H9 (cell line): ENCODE measurements around the gene LIPH. TPM values are rescaled to one million over a fixed set of nuclear protein-coding genes. Genes with fewer than 3 reads are reported as not detected.

Experiments used
- DNase-seq: peaks from one replicate; pipeline ENCODE4 v3.0.0-alpha.2; 2017
- H2AFZ ChIP-seq: one replicate; pipeline ENCODE4 v1.6.1; 2013; ENCODE audit warnings: mild to moderate bottlenecking, low read length, control low read depth, moderate library complexity
- H2AK5ac ChIP-seq: 2 replicates; pipeline ENCODE4 v1.6.1; 2013; ENCODE audit warnings: low read length, control low read depth, mixed read lengths; ENCODE audit not compliant: insufficient read length
- H2BK120ac ChIP-seq: one replicate; pipeline ENCODE4 v1.6.1; 2013; ENCODE audit warnings: low read depth, mild to moderate bottlenecking, low read length, control low read depth, inconsistent platforms; ENCODE audit not compliant: poor library complexity, severe bottlenecking
- H2BK12ac ChIP-seq: 2 replicates; pipeline ENCODE4 v1.6.1; 2013; ENCODE audit warnings: low read length, control low read depth, mixed read lengths, low read depth; ENCODE audit not compliant: insufficient read length
- H2BK15ac ChIP-seq: 2 replicates; pipeline ENCODE4 v1.6.1; 2013; ENCODE audit warnings: low read depth, low read length, control low read depth
- H2BK20ac ChIP-seq: one replicate; pipeline ENCODE4 v1.6.1; 2013; ENCODE audit warnings: low read depth, mild to moderate bottlenecking, low read length, control low read depth, inconsistent platforms; ENCODE audit not compliant: poor library complexity, severe bottlenecking
- H2BK5ac ChIP-seq: 2 replicates; pipeline ENCODE4 v1.6.1; 2013; ENCODE audit warnings: low read length, control low read depth, mixed read lengths; ENCODE audit not compliant: insufficient read length
- H3K14ac ChIP-seq: 2 replicates; pipeline ENCODE4 v1.6.1; 2013; ENCODE audit warnings: low read length, control low read depth; ENCODE audit not compliant: insufficient read depth
- H3K18ac ChIP-seq: 2 replicates; pipeline ENCODE4 v1.6.1; 2013; ENCODE audit warnings: low read depth, mild to moderate bottlenecking, mixed read lengths, low read length, control low read depth; ENCODE audit not compliant: insufficient read length
- H3K23ac ChIP-seq: 2 replicates; pipeline ENCODE4 v1.6.1; 2013; ENCODE audit warnings: low read length, control low read depth, mixed read lengths, low read depth; ENCODE audit not compliant: insufficient read length
- H3K23me2 ChIP-seq: 2 replicates; pipeline ENCODE4 v1.6.1; 2013; ENCODE audit warnings: low read depth, mild to moderate bottlenecking, mixed read lengths, low read length, control low read depth; ENCODE audit not compliant: insufficient read length, poor library complexity, severe bottlenecking
- H3K27ac ChIP-seq: 2 replicates; pipeline ENCODE4 v1.5.1; 2013; ENCODE audit warnings: low read length, control low read depth, mixed read lengths, low read depth; ENCODE audit not compliant: insufficient read length
- H3K27me3 ChIP-seq: 2 replicates; pipeline ENCODE4 v1.6.1; 2013; ENCODE audit warnings: low read length, control low read depth, inconsistent platforms; ENCODE audit not compliant: insufficient read depth
- H3K4ac ChIP-seq: 2 replicates; pipeline ENCODE4 v1.6.1; 2013; ENCODE audit warnings: low read depth, mild to moderate bottlenecking, control low read depth, inconsistent platforms, low read length, moderate library complexity
- H3K4me1 ChIP-seq: 2 replicates; pipeline ENCODE4 v1.6.1; 2013; ENCODE audit warnings: low read length, control low read depth, inconsistent platforms; ENCODE audit not compliant: insufficient read depth
- H3K4me2 ChIP-seq: 2 replicates; pipeline ENCODE4 v1.6.1; 2013; ENCODE audit warnings: low read length, control low read depth, mixed read lengths; ENCODE audit not compliant: insufficient read length, insufficient read depth
- H3K56ac ChIP-seq: 2 replicates; pipeline ENCODE4 v1.6.1; 2013; ENCODE audit warnings: low read depth, mild to moderate bottlenecking, mixed read lengths, low read length, control low read depth; ENCODE audit not compliant: insufficient read length
- H3K79me1 ChIP-seq: 2 replicates; pipeline ENCODE4 v1.6.1; 2013; ENCODE audit warnings: low read depth, mild to moderate bottlenecking, moderate library complexity, low read length, control low read depth, inconsistent platforms; ENCODE audit not compliant: insufficient read depth, poor library complexity, severe bottlenecking
- H3K79me2 ChIP-seq: 2 replicates; pipeline ENCODE4 v1.6.1; 2013; ENCODE audit warnings: low read length, control low read depth, inconsistent platforms; ENCODE audit not compliant: insufficient read depth
- H3K9ac ChIP-seq: 2 replicates; pipeline ENCODE4 v1.6.1; 2013; ENCODE audit warnings: low read length, control low read depth, mixed read lengths; ENCODE audit not compliant: insufficient read length; ENCODE audit errors: extremely low read depth
- H3K9me3 ChIP-seq: one replicate; pipeline ENCODE4 v1.6.1; 2013; ENCODE audit warnings: low read depth, low read length, inconsistent platforms; ENCODE audit not compliant: control insufficient read depth
- H3T11ph ChIP-seq: one replicate; pipeline ENCODE4 v1.6.1; 2013; ENCODE audit warnings: mild to moderate bottlenecking, low read length, control low read depth, inconsistent platforms
- H4K20me1 ChIP-seq: one replicate; pipeline ENCODE4 v1.6.1; 2013; ENCODE audit not compliant: control insufficient read depth, insufficient read length, insufficient read depth
- H4K5ac ChIP-seq: 2 replicates; pipeline ENCODE4 v1.6.1; 2013; ENCODE audit warnings: low read depth, mild to moderate bottlenecking, mixed read lengths, low read length, control low read depth; ENCODE audit not compliant: insufficient read length
- H4K8ac ChIP-seq: replicated peaks from 2 replicates; pipeline ENCODE4 v1.6.1; 2013; ENCODE audit warnings: low read length, control low read depth, mixed read lengths, low read depth; ENCODE audit not compliant: insufficient read length
- H4K91ac ChIP-seq: 2 replicates; pipeline ENCODE4 v1.6.1; 2013; ENCODE audit warnings: low read depth, mild to moderate bottlenecking, moderate library complexity, mixed read lengths, low read length, control low read depth; ENCODE audit not compliant: insufficient read length
- H3K27ac Mint-ChIP-seq, 3 experiments: 2 replicates in 2 of 3; 3 replicates in 1 of 3; pipeline ENCODE4 v1.8.0; 2020 to 2021; ENCODE audit warnings: mixed read lengths in 3 of 3, mild to moderate bottlenecking in 1 of 3, moderate library complexity in 1 of 3
- H3K27me3 Mint-ChIP-seq: 2 replicates; pipeline ENCODE4 v1.8.0; 2021; ENCODE audit warnings: low read depth, mild to moderate bottlenecking, moderate library complexity, mixed read lengths
- H3K36me3 Mint-ChIP-seq, 3 experiments: 2 replicates in 2 of 3; 3 replicates in 1 of 3; pipeline ENCODE4 v1.8.0; 2020 to 2021; ENCODE audit warnings: low read depth in 3 of 3, mixed read lengths in 3 of 3; ENCODE audit not compliant: insufficient read depth in 1 of 3
- H3K4me1 Mint-ChIP-seq, 2 experiments: 2 replicates each; pipeline ENCODE4 v1.8.0; 2020; ENCODE audit warnings: mixed read lengths in 2 of 2
- H3K4me3 Mint-ChIP-seq, 2 experiments: 2 replicates in 1 of 2; 3 replicates in 1 of 2; pipeline ENCODE4 v1.8.0; 2020 to 2021; ENCODE audit warnings: mild to moderate bottlenecking in 2 of 2, mixed read lengths in 2 of 2, moderate library complexity in 1 of 2
- H3K9me3 Mint-ChIP-seq, 2 experiments: 2 replicates in 1 of 2; 3 replicates in 1 of 2; pipeline ENCODE4 v1.8.0; 2020; ENCODE audit warnings: mild to moderate bottlenecking in 2 of 2, mixed read lengths in 2 of 2, moderate library complexity in 1 of 2
- CTCF ChIP-seq: fragments of 200-600 bp; sonication (generic); conservative IDR thresholded peaks from 3 replicates; pipeline ENCODE4 v1.8.0; 2021; ENCODE audit warnings: antibody characterized with exemption, mild to moderate bottlenecking
- WGBS: extraction: QIAGEN DNeasy Blood & Tissue Kit; methylation state at CpG from one replicate; pipeline ENCODE4 v1.1.7; 2013; ENCODE audit warnings: missing lambda C conversion rate, low lambda C conversion rate, mixed read lengths; ENCODE audit not compliant: insufficient read length; ENCODE audit errors: extremely low coverage; 5-methylcytosine and 5-hydroxymethylcytosine counted together
- total RNA-seq: library from RNA; stranded (reverse); gene quantifications from 2 replicates; pipeline ENCODE4 v1.2.1, GENCODE V29; 2021

LIPH gene
- total RNA-seq, 1 experiment from 2014 or later = 0.17 TPM

- no peaks in the 10 kb centered on the region for H3K27me3 ChIP-seq
- H2BK20ac ChIP-seq = no peak overlapping the region
- H3K27me3 Mint-ChIP-seq = no peaks in the 10 kb centered on the region
- H3K56ac ChIP-seq = no peak overlapping the region
- no peak overlapping the region for H3K14ac ChIP-seq
- H3K23ac ChIP-seq = no peak overlapping the region
- no peak overlapping the region for H2BK5ac ChIP-seq
- H2BK120ac ChIP-seq = no peak overlapping the region
- H3K4me3 Mint-ChIP-seq = no peak overlapping the region
- no peaks in the 10 kb centered on the region; a peak in 1 of 5 replicates for H3K9me3 Mint-ChIP-seq
- no peak overlapping the region for H3K18ac ChIP-seq
- H3K4me1 Mint-ChIP-seq = peaks cover 0 to 2% of the 10 kb centered on the region in 2 experiments; a peak in 1 of 4 replicates
- no peak for TF ChIP-seq CTCF
- H3T11ph ChIP-seq = no peak overlapping the region
- H4K5ac ChIP-seq = no peak overlapping the region
- no peak overlapping the region for H3K9ac ChIP-seq
- DNase-seq = no peak
- H3K27ac ChIP-seq = no peak overlapping the region
- H3K27ac Mint-ChIP-seq = no peak overlapping the region
- no peak overlapping the region for H2AFZ ChIP-seq
- H2BK12ac ChIP-seq = no peak overlapping the region
- H3K79me2 ChIP-seq = no peaks in the 10 kb centered on the region
- no peaks in the 10 kb centered on the region for H3K79me1 ChIP-seq
- no CpG with 5 or more reads among the region's 2 CpGs for WGBS
- no peaks in the 10 kb centered on the region for H4K20me1 ChIP-seq
- no peaks in the 10 kb centered on the region for H3K23me2 ChIP-seq
- H3K4ac ChIP-seq = no peak overlapping the region
- no peaks in the 10 kb centered on the region for H3K9me3 ChIP-seq
- H3K36me3 Mint-ChIP-seq = no peaks in the 10 kb centered on the region
- no peak overlapping the region for H3K4me2 ChIP-seq
- H4K91ac ChIP-seq = no peak overlapping the region
- H2AK5ac ChIP-seq = no peak overlapping the region
- no peaks in the 10 kb centered on the region for H3K4me1 ChIP-seq
- no peak overlapping the region for H2BK15ac ChIP-seq
- no peak overlapping the region for H4K8ac ChIP-seq
These were observed 95.0 kb downstream of the LIPH start for GRCh38 chr3:185457376-185457775.

Other genes with a start within 250 kb of the LIPH start
- 9.5 and 10.6 TPM in 2 replicates for gene MAP3K13, start 189.5 kb downstream of the LIPH start, total RNA-seq
- gene TMEM41A, start 53.6 kb downstream of the LIPH start, total RNA-seq = 23.3 and 23.9 TPM in 2 replicates
- 89.4 and 90.1 TPM in 2 replicates for gene SENP2, start 33.7 kb upstream of the LIPH start, total RNA-seq